Activated T-helper 1 cell treated with anti-CD3 and anti-CD28 coated beads, Interleukin-12 subunit alpha, Interleukin-12 subunit beta, Interleukin-2, Interleukin-4 antibody, amounts not matched to agents 30 ng/mL and 10 ng/mL and 1 ng/mL, durations not matched to agents 14 hours and 24 hours and 36 hours (primary cell): Measurements from ENCODE around the gene NKD1. TPM values are rescaled to one million over a fixed set of nuclear protein-coding genes. Genes with fewer than 3 reads are reported as not detected.
"Not testable (repeated sequence)": the region's sequence is repeated elsewhere in the genome, so short reads cannot be mapped to it uniquely, and the experiment has no call there.

Experiments used
- DNase-seq: peaks from one replicate; pipeline ENCODE4 v3.0.0; 2021; ENCODE audit warnings: low spot score
- H3K27ac Mint-ChIP-seq: one replicate; pipeline ENCODE4 v1.8.0; 2021; ENCODE audit warnings: mild to moderate bottlenecking, mixed read lengths
- H3K27me3 Mint-ChIP-seq: one replicate; pipeline ENCODE4 v1.8.0; 2022; ENCODE audit warnings: mild to moderate bottlenecking, moderate library complexity, mixed read lengths; ENCODE audit not compliant: insufficient read depth
- H3K36me3 Mint-ChIP-seq: one replicate; pipeline ENCODE4 v1.8.0; 2021; ENCODE audit warnings: low read depth, mixed read lengths
- H3K4me1 Mint-ChIP-seq: one replicate; pipeline ENCODE4 v1.8.0; 2021; ENCODE audit warnings: low read depth, mixed read lengths
- H3K4me3 Mint-ChIP-seq: one replicate; pipeline ENCODE4 v1.8.0; 2021; ENCODE audit warnings: mild to moderate bottlenecking, moderate library complexity, mixed read lengths
- H3K9me3 Mint-ChIP-seq: one replicate; pipeline ENCODE4 v1.8.0; 2021; ENCODE audit warnings: mixed read lengths
- intact Hi-C: fragments of 100-400 bp; cut with micrococcal nuclease; formaldehyde crosslinking; loops from one replicate; pipeline ENCODE4 v1.15.1; 2024
- total RNA-seq: library from RNA; stranded (reverse); gene quantifications from 2 replicates; pipeline ENCODE4 v1.2.3, GENCODE V29; 2022

NKD1 gene
- total RNA-seq, 1 donor from 2014 or later, result 1.1 TPM

- Mint-ChIP-seq H3K36me3 (no peaks in the 10 kb centered on the region), H3K4me3 (no peak overlapping the region), H3K4me1 (no peaks in the 10 kb centered on the region), H3K27me3 (peaks cover 5% of the 10 kb centered on the region), H3K27ac (no peak overlapping the region), H3K9me3 (no peaks in the 10 kb centered on the region)
- DNase-seq, result no peak
- intact Hi-C loops, result no loop called here
Measured at GRCh38 chr16:50573279-50573678, 25.1 kb downstream of the NKD1 start.

GRCh38 chr16:50573947-50574744 is 25.9 kb downstream of the NKD1 start:
- intact Hi-C loops, result no loop called here
- H3K4me1 Mint-ChIP-seq, result no peaks in the 10 kb centered on the region
- no peaks in the 10 kb centered on the region for H3K36me3 Mint-ChIP-seq
- peaks cover 5% of the 10 kb centered on the region for H3K27me3 Mint-ChIP-seq
- DNase-seq, result no peak
- H3K27ac Mint-ChIP-seq, result no peak overlapping the region
- no peaks in the 10 kb centered on the region for H3K9me3 Mint-ChIP-seq
- no peak overlapping the region for H3K4me3 Mint-ChIP-seq

GRCh38 chr16:50574745-50575136 is 26.5 kb downstream of the NKD1 start:
- Mint-ChIP-seq H3K9me3 (no peaks in the 10 kb centered on the region), H3K27me3 (peaks cover 3% of the 10 kb centered on the region), H3K4me1 (no peaks in the 10 kb centered on the region), H3K27ac (no peak overlapping the region), H3K4me3 (no peak overlapping the region), H3K36me3 (no peaks in the 10 kb centered on the region)
- DNase-seq, result no peak
- intact Hi-C loops, result no loop called here

- intact Hi-C loops, result no loop called here
- Mint-ChIP-seq H3K4me1 (no peaks in the 10 kb centered on the region), H3K4me3 (no peak overlapping the region), H3K27me3 (peaks cover 2% of the 10 kb centered on the region), H3K9me3 (no peaks in the 10 kb centered on the region), H3K27ac (no peak overlapping the region), H3K36me3 (no peaks in the 10 kb centered on the region)
- DNase-seq, result no peak
Measured at GRCh38 chr16:50575743-50576142, 27.5 kb downstream of the NKD1 start.

GRCh38 chr16:50576403-50577113 is 28.4 kb downstream of the NKD1 start:
- peaks cover 2% of the 10 kb centered on the region for H3K27me3 Mint-ChIP-seq

GRCh38 chr16:50578137-50578536 is 29.9 kb downstream of the NKD1 start:
- no peak for DNase-seq
- no peaks in the 10 kb centered on the region for H3K4me1 Mint-ChIP-seq
- H3K27ac Mint-ChIP-seq, result no peak overlapping the region
- peaks cover 4% of the 10 kb centered on the region for H3K27me3 Mint-ChIP-seq
- H3K4me3 Mint-ChIP-seq, result no peak overlapping the region
- no peaks in the 10 kb centered on the region for H3K36me3 Mint-ChIP-seq
- intact Hi-C loops, result no loop called here
- H3K9me3 Mint-ChIP-seq, result no peaks in the 10 kb centered on the region

More at GRCh38 chr16:50576403-50577113, 28.4 kb downstream of the NKD1 start:
- intact Hi-C loops, result no loop called here
- DNase-seq, result no peak
- H3K4me1 Mint-ChIP-seq, result no peaks in the 10 kb centered on the region
- H3K27ac Mint-ChIP-seq, result no peak overlapping the region
- no peaks in the 10 kb centered on the region for H3K9me3 Mint-ChIP-seq
- no peaks in the 10 kb centered on the region for H3K36me3 Mint-ChIP-seq
- H3K4me3 Mint-ChIP-seq, result no peak overlapping the region

GRCh38 chr16:50579373-50579772 is 31.2 kb downstream of the NKD1 start:
- H3K4me3 Mint-ChIP-seq, H3K27me3 Mint-ChIP-seq, intact Hi-C loops, H3K27ac Mint-ChIP-seq, H3K36me3 Mint-ChIP-seq, H3K4me1 Mint-ChIP-seq, H3K9me3 Mint-ChIP-seq, DNase-seq: not testable (repeated sequence)

GRCh38 chr16:50580180-50580798 is 32.1 kb downstream of the NKD1 start:
- peaks cover 8% of the 10 kb centered on the region for H3K4me1 Mint-ChIP-seq
- intact Hi-C loops, result loop anchor here (5.0 kb wide), 1 partner anchor 47 kb away; no protein-coding TSS in a partner anchor
- no peak overlapping the region for H3K4me3 Mint-ChIP-seq
- peaks cover 2% of the 10 kb centered on the region for H3K27me3 Mint-ChIP-seq
- H3K36me3 Mint-ChIP-seq, result no peaks in the 10 kb centered on the region
- no peak for DNase-seq
- H3K9me3 Mint-ChIP-seq, result no peaks in the 10 kb centered on the region
- H3K27ac Mint-ChIP-seq, result no peak overlapping the region

- Mint-ChIP-seq H3K4me3 (no peak overlapping the region), H3K27ac (no peak overlapping the region), H3K36me3 (no peaks in the 10 kb centered on the region), H3K4me1 (peaks cover 8% of the 10 kb centered on the region), H3K27me3 (peaks cover 2% of the 10 kb centered on the region), H3K9me3 (no peaks in the 10 kb centered on the region)
- no peak for DNase-seq
- intact Hi-C loops, result loop anchor here (5.0 kb wide), 1 partner anchor 45 kb away; no protein-coding TSS in a partner anchor
Measured at GRCh38 chr16:50581845-50582244, 33.6 kb downstream of the NKD1 start.

GRCh38 chr16:50583211-50583610 is 35.0 kb downstream of the NKD1 start:
- Mint-ChIP-seq H3K9me3 (peaks cover 4% of the 10 kb centered on the region), H3K36me3 (no peaks in the 10 kb centered on the region), H3K4me1 (peaks cover 8% of the 10 kb centered on the region), H3K4me3 (no peak overlapping the region), H3K27ac (no peak overlapping the region), H3K27me3 (peaks cover 2% of the 10 kb centered on the region)
- no peak for DNase-seq
- intact Hi-C loops, result loop anchor here (5.0 kb wide), 1 partner anchor 44 kb away; no protein-coding TSS in a partner anchor

GRCh38 chr16:50584033-50584722 is 36.0 kb downstream of the NKD1 start:
- peaks cover 2% of the 10 kb centered on the region for H3K27me3 Mint-ChIP-seq
- intact Hi-C loops, result loop anchor here (5.0 kb wide), 1 partner anchor 43 kb away; no protein-coding TSS in a partner anchor
- no peak for DNase-seq
- H3K9me3 Mint-ChIP-seq, result peaks cover 4% of the 10 kb centered on the region
- peaks cover 12% of the 10 kb centered on the region for H3K4me1 Mint-ChIP-seq
- H3K4me3 Mint-ChIP-seq, result no peak overlapping the region
- no peak overlapping the region for H3K27ac Mint-ChIP-seq
- H3K36me3 Mint-ChIP-seq, result no peaks in the 10 kb centered on the region

- Mint-ChIP-seq H3K9me3 (peaks cover 4% of the 10 kb centered on the region), H3K27me3 (peaks cover 2% of the 10 kb centered on the region), H3K27ac (no peak overlapping the region), H3K36me3 (no peaks in the 10 kb centered on the region), H3K4me1 (peaks cover 24% of the 10 kb centered on the region), H3K4me3 (no peak overlapping the region)
- DNase-seq, result no peak
- intact Hi-C loops, result no loop called here
Measured at GRCh38 chr16:50585331-50585776, 37.2 kb downstream of the NKD1 start.
